ENCODE measurements around the gene TARP.
"Not testable (repeated sequence)": the region's sequence is repeated elsewhere in the genome, so short reads cannot be mapped to it uniquely, and the experiment has no call there.

TARP gene

DNA sequence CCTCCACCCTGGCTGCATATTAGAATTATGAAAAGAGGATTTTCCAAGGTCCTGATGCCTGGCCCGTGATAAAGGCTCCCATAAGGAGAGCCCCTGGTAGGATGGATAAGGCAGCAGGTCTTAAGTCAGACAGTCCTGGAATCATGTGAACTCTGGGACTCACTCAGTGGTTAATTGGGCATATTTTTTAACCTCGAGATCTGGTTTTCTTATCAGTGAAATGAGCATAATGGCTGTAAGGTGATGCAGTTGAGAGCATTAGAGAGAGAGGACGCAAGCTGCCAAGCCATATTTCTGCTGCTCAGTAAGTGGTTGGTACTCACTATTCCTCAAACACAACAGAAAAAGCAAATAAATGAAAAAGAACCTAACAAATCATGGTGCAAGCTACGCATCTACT is 37.8 kb downstream of the TARP start:
- H3K27me3 ChIP-seq (ENCODE audit: insufficient read depth, low read length, poor library complexity, severe bottlenecking), result no peaks in the 10 kb centered on the region
- no peaks in the 10 kb centered on the region for H4K20me1 ChIP-seq (ENCODE audit: insufficient read depth, low read length, poor library complexity, severe bottlenecking)
- H3K9me2 ChIP-seq (replicated peaks; ENCODE audit: low read depth, low read length), result no peaks in the 10 kb centered on the region
- peaks cover 11% of the 10 kb centered on the region for H3K79me2 ChIP-seq (ENCODE audit: insufficient read depth, low read length)
- no peaks in the 10 kb centered on the region for H3K9me3 ChIP-seq (ENCODE audit: insufficient read depth, low read depth, low read length)
- H3K9ac ChIP-seq (ENCODE audit: low read depth, low read length, poor library complexity, severe bottlenecking), result no peak overlapping the region
- no peak overlapping the region for H3K4me3 ChIP-seq (ENCODE audit: low read length, poor library complexity, severe bottlenecking)
- TF ChIP-seq, protein P1, sequence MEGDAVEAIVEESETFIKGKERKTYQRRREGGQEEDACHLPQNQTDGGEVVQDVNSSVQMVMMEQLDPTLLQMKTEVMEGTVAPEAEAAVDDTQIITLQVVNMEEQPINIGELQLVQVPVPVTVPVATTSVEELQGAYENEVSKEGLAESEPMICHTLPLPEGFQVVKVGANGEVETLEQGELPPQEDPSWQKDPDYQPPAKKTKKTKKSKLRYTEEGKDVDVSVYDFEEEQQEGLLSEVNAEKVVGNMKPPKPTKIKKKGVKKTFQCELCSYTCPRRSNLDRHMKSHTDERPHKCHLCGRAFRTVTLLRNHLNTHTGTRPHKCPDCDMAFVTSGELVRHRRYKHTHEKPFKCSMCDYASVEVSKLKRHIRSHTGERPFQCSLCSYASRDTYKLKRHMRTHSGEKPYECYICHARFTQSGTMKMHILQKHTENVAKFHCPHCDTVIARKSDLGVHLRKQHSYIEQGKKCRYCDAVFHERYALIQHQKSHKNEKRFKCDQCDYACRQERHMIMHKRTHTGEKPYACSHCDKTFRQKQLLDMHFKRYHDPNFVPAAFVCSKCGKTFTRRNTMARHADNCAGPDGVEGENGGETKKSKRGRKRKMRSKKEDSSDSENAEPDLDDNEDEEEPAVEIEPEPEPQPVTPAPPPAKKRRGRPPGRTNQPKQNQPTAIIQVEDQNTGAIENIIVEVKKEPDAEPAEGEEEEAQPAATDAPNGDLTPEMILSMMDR (conservative IDR thresholded peaks at IDR 0.05; ENCODE audit: low read length), result no peak
- TF ChIP-seq EZH2phosphoT487 (IDR thresholded peaks at IDR 0.05; ENCODE audit: borderline replicate concordance), result no peak
- peak overlapping the region; percentile 15 for H3K4me2 ChIP-seq (ENCODE audit: low read depth, low read length, poor library complexity, severe bottlenecking)
- peaks cover 74% of the 10 kb centered on the region for H3K4me1 ChIP-seq (ENCODE audit: insufficient read depth, low read length, poor library complexity, severe bottlenecking)
- peaks cover 16% of the 10 kb centered on the region for H3F3A ChIP-seq (ENCODE audit: low read depth)
- H2AFZ ChIP-seq (ENCODE audit: low read length), result no peak overlapping the region
- peaks cover 4% of the 10 kb centered on the region; the same call in 1 of the 2 replicates for H3K36me3 ChIP-seq (ENCODE audit: insufficient read depth, low read length)

DNA sequence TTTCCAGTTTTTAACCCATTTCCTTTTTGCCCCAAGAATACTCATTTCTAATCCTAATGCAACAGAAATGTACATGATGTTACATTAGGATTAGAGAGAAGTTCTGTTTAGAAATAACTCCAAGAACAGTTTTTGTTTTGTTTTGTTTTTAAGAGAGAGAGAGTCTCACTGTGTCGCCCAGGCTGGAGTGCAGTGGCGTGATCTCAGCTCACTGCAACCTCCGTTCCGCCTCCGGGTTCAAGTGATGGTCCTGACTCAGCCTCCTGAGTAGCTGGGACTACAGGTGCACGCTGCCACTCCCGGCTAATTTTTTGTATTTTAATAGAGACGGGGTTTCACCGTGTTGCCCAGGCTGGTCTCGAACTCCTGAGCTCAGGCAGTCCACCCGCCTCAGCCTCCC is 38.7 kb downstream of the TARP start:
- H3K9ac ChIP-seq (ENCODE audit: low read depth, low read length, poor library complexity, severe bottlenecking), result peak overlapping the region; percentile 68
- peaks cover 16% of the 10 kb centered on the region for H3F3A ChIP-seq (ENCODE audit: low read depth)
- H3K9me3 ChIP-seq (ENCODE audit: insufficient read depth, low read depth, low read length); H4K20me1 ChIP-seq (ENCODE audit: insufficient read depth, low read length, poor library complexity, severe bottlenecking); H2AFZ ChIP-seq (ENCODE audit: low read length); H3K9me2 ChIP-seq (replicated peaks; ENCODE audit: low read depth, low read length); H3K27me3 ChIP-seq (ENCODE audit: insufficient read depth, low read length, poor library complexity, severe bottlenecking); H3K4me3 ChIP-seq (ENCODE audit: low read length, poor library complexity, severe bottlenecking); H3K36me3 ChIP-seq (ENCODE audit: insufficient read depth, low read length): not testable (repeated sequence)
- H3K4me1 ChIP-seq (ENCODE audit: insufficient read depth, low read length, poor library complexity, severe bottlenecking), result peaks cover 83% of the 10 kb centered on the region
- H3K79me2 ChIP-seq (ENCODE audit: insufficient read depth, low read length), result peaks cover 19% of the 10 kb centered on the region
- H3K4me2 ChIP-seq (ENCODE audit: low read depth, low read length, poor library complexity, severe bottlenecking), result peak overlapping the region; percentile 88

DNA sequence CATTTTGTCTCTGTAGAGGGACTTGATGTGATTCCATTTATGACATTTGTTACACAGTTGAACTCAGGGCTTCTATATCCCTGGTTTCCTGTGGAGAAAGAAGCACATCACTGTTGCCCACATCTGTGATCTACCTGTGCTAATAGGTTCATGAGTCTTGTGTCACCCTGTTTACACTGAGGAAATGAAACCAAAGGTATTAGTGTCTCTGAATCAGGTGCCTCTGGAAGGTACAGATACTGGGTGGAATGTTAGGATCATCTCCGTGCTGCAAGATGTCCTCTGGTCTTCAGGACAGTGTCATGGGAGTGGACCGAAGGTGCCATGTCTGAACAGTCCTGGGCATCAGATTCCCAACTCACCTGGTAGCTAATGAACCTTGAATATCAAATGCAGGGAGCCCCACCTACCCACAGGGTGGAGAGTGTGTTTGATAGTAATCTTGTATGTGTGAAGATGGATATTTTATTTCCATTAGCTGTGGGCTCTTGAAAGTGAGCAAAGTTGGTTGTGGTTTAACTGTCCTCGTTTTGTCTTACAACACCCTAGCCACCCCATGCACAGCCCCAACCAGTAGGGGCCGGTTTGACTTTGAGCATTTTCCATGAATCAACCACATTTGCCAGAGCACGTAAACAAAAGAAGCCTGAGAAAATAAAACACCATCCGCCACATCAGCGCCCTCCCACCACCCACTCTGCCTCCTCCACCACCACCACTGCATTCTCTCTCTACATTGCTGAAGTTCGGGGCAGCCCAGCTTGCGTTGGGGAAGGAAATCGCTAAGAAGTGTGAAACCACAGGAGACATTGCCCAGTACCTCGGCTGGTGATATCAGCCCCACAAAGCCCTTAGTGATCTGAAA is 40.7 kb downstream of the TARP start:
- Histone ChIP-seq H3F3A (ENCODE audit: low read depth) (peaks cover 16% of the 10 kb centered on the region), H2AFZ (ENCODE audit: low read length) (no peak overlapping the region), H3K9me3 (ENCODE audit: insufficient read depth, low read depth, low read length) (no peaks in the 10 kb centered on the region), H4K20me1 (ENCODE audit: insufficient read depth, low read length, poor library complexity, severe bottlenecking) (no peaks in the 10 kb centered on the region), H3K79me2 (ENCODE audit: insufficient read depth, low read length) (peaks cover 25% of the 10 kb centered on the region), H3K27me3 (ENCODE audit: insufficient read depth, low read length, poor library complexity, severe bottlenecking) (no peaks in the 10 kb centered on the region), H3K36me3 (ENCODE audit: insufficient read depth, low read length) (peaks cover 26% of the 10 kb centered on the region; the same call in 1 of the 2 replicates), H3K9ac (ENCODE audit: low read depth, low read length, poor library complexity, severe bottlenecking) (peak overlapping the region; percentile 68), H3K9me2 (replicated peaks; ENCODE audit: low read depth, low read length) (no peaks in the 10 kb centered on the region), H3K4me1 (ENCODE audit: insufficient read depth, low read length, poor library complexity, severe bottlenecking) (peaks cover 85% of the 10 kb centered on the region), H3K4me2 (ENCODE audit: low read depth, low read length, poor library complexity, severe bottlenecking) (peak overlapping the region; percentile 88), H3K4me3 (ENCODE audit: low read length, poor library complexity, severe bottlenecking) (peak overlapping the region; percentile 64)
- TF ChIP-seq, protein P1 (conservative IDR thresholded peaks at IDR 0.05; ENCODE audit: low read length), result peak; percentile 23; the same call in 1 of the 2 replicates
- no peak for TF ChIP-seq EZH2phosphoT487 (IDR thresholded peaks at IDR 0.05; ENCODE audit: borderline replicate concordance)
